Measurements from ENCODE around the gene NT5M. TPM values are rescaled to one million over a fixed set of nuclear protein-coding genes. Genes with fewer than 3 reads are reported as not detected.

NT5M gene
- total RNA-seq, 1 experiment from 2014 or later = 10.8 TPM

- TF ChIP-seq, protein P1, sequence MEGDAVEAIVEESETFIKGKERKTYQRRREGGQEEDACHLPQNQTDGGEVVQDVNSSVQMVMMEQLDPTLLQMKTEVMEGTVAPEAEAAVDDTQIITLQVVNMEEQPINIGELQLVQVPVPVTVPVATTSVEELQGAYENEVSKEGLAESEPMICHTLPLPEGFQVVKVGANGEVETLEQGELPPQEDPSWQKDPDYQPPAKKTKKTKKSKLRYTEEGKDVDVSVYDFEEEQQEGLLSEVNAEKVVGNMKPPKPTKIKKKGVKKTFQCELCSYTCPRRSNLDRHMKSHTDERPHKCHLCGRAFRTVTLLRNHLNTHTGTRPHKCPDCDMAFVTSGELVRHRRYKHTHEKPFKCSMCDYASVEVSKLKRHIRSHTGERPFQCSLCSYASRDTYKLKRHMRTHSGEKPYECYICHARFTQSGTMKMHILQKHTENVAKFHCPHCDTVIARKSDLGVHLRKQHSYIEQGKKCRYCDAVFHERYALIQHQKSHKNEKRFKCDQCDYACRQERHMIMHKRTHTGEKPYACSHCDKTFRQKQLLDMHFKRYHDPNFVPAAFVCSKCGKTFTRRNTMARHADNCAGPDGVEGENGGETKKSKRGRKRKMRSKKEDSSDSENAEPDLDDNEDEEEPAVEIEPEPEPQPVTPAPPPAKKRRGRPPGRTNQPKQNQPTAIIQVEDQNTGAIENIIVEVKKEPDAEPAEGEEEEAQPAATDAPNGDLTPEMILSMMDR (IDR thresholded peaks at IDR 0.05) = no peak
- TF ChIP-seq, protein P2, sequence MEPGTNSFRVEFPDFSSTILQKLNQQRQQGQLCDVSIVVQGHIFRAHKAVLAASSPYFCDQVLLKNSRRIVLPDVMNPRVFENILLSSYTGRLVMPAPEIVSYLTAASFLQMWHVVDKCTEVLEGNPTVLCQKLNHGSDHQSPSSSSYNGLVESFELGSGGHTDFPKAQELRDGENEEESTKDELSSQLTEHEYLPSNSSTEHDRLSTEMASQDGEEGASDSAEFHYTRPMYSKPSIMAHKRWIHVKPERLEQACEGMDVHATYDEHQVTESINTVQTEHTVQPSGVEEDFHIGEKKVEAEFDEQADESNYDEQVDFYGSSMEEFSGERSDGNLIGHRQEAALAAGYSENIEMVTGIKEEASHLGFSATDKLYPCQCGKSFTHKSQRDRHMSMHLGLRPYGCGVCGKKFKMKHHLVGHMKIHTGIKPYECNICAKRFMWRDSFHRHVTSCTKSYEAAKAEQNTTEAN (CRISPR knock-in tag; IDR thresholded peaks at IDR 0.05) = no peak
- TF ChIP-seq GRHL2 (CRISPR knock-in tag; IDR thresholded peaks at IDR 0.05; ENCODE audit: insufficient replicate concordance, severe bottlenecking) (no peak), MLX (CRISPR knock-in tag; IDR thresholded peaks at IDR 0.05) (no peak), NFATC4 (CRISPR knock-in tag; IDR thresholded peaks at IDR 0.05) (no peak), ZNF138 (CRISPR knock-in tag; conservative IDR thresholded peaks at IDR 0.05) (no peak), KAT7 (CRISPR knock-in tag; IDR thresholded peaks at IDR 0.05; ENCODE audit: borderline replicate concordance) (no peak), TCF7 (CRISPR knock-in tag; IDR thresholded peaks at IDR 0.05; ENCODE audit: low read depth) (no peak), CREM (CRISPR knock-in tag; IDR thresholded peaks at IDR 0.05) (no peak), NFE2L1 (CRISPR knock-in tag; IDR thresholded peaks at IDR 0.05) (no peak), OVOL2 (CRISPR knock-in tag; IDR thresholded peaks at IDR 0.05; ENCODE audit: borderline replicate concordance) (no peak)
- TF ChIP-seq, protein P3, sequence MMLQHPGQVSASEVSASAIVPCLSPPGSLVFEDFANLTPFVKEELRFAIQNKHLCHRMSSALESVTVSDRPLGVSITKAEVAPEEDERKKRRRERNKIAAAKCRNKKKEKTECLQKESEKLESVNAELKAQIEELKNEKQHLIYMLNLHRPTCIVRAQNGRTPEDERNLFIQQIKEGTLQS (CRISPR knock-in tag; conservative IDR thresholded peaks at IDR 0.05) = no peak
- Mint-ChIP-seq H3K36me3 (no peaks in the 10 kb centered on the region; the same call in 1 of the 2 replicates), H3K4me3 (no peak overlapping the region), H3K27me3 (ENCODE audit: low read depth) (no peaks in the 10 kb centered on the region), H3K9me3 (no peaks in the 10 kb centered on the region), H3K4me1 (no peaks in the 10 kb centered on the region), H3K27ac (no peak overlapping the region)
- CTCF ChIA-PET = no interaction called here
- DNase-seq (ENCODE audit: low spot score) (no peak), ATAC-seq (no peak)
- POLR2A ChIA-PET = no interaction called here
Observed at GRCh38 chr17:17326275-17326875, 23.2 kb downstream of the NT5M start.

- DNase-seq (ENCODE audit: low spot score) = no peak
- Mint-ChIP-seq H3K36me3 (no peaks in the 10 kb centered on the region; the same call in 1 of the 2 replicates), H3K27ac (no peak overlapping the region), H3K27me3 (ENCODE audit: low read depth) (no peaks in the 10 kb centered on the region), H3K4me1 (no peaks in the 10 kb centered on the region), H3K9me3 (no peaks in the 10 kb centered on the region), H3K4me3 (no peak overlapping the region)
- POLR2A ChIA-PET = no interaction called here
- ATAC-seq = no peak
- CTCF ChIA-PET = interaction anchor here (1.3 kb wide), 1 partner anchor 27 kb away, joined by 3 read pairs; no protein-coding TSS in a partner anchor
- TF ChIP-seq FOXJ3 (CRISPR knock-in tag; IDR thresholded peaks at IDR 0.05; ENCODE audit: borderline replicate concordance) = no peak
- TF ChIP-seq, protein P4, sequence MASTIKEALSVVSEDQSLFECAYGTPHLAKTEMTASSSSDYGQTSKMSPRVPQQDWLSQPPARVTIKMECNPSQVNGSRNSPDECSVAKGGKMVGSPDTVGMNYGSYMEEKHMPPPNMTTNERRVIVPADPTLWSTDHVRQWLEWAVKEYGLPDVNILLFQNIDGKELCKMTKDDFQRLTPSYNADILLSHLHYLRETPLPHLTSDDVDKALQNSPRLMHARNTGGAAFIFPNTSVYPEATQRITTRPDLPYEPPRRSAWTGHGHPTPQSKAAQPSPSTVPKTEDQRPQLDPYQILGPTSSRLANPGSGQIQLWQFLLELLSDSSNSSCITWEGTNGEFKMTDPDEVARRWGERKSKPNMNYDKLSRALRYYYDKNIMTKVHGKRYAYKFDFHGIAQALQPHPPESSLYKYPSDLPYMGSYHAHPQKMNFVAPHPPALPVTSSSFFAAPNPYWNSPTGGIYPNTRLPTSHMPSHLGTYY (CRISPR knock-in tag; IDR thresholded peaks at IDR 0.05) = no peak
Observed at GRCh38 chr17:17328251-17328650, 25.1 kb downstream of the NT5M start.

- ChIA-PET POLR2A (no interaction called here), CTCF (no interaction called here)
- H3K36me3 Mint-ChIP-seq = no peaks in the 10 kb centered on the region
- H3K9me3 Mint-ChIP-seq = no peaks in the 10 kb centered on the region
- no peak for DNase-seq (ENCODE audit: low spot score)
- H3K4me1 Mint-ChIP-seq = no peaks in the 10 kb centered on the region
- H3K4me3 Mint-ChIP-seq = no peak overlapping the region
- H3K27me3 Mint-ChIP-seq (ENCODE audit: low read depth) = no peaks in the 10 kb centered on the region
- ATAC-seq = no peak
- no peak overlapping the region for H3K27ac Mint-ChIP-seq
- TF ChIP-seq NFYB (CRISPR knock-in tag; conservative IDR thresholded peaks at IDR 0.05; ENCODE audit: low read depth) = no peak
- TF ChIP-seq, protein P5, sequence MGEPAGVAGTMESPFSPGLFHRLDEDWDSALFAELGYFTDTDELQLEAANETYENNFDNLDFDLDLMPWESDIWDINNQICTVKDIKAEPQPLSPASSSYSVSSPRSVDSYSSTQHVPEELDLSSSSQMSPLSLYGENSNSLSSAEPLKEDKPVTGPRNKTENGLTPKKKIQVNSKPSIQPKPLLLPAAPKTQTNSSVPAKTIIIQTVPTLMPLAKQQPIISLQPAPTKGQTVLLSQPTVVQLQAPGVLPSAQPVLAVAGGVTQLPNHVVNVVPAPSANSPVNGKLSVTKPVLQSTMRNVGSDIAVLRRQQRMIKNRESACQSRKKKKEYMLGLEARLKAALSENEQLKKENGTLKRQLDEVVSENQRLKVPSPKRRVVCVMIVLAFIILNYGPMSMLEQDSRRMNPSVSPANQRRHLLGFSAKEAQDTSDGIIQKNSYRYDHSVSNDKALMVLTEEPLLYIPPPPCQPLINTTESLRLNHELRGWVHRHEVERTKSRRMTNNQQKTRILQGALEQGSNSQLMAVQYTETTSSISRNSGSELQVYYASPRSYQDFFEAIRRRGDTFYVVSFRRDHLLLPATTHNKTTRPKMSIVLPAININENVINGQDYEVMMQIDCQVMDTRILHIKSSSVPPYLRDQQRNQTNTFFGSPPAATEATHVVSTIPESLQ (CRISPR knock-in tag; IDR thresholded peaks at IDR 0.05) = no peak
- TF ChIP-seq USF2 (CRISPR knock-in tag; IDR thresholded peaks at IDR 0.05) = no peak
- no peak for TF ChIP-seq E2F1 (CRISPR knock-in tag; IDR thresholded peaks at IDR 0.05)
- no peak for TF ChIP-seq ELF4 (CRISPR knock-in tag; IDR thresholded peaks at IDR 0.05; ENCODE audit: low read depth)
- TF ChIP-seq USF1 (CRISPR knock-in tag; IDR thresholded peaks at IDR 0.05) = no peak
- no peak for TF ChIP-seq NR2C2 (CRISPR knock-in tag; IDR thresholded peaks at IDR 0.05)
- no peak for TF ChIP-seq ETV6 (CRISPR knock-in tag; IDR thresholded peaks at IDR 0.05)
Observed at GRCh38 chr17:17341452-17341851, 38.3 kb downstream of the NT5M start.
